A673 (cell line): Measurements from ENCODE around the gene TMEM161A.

Source experiments
- EZH2 ChIP-seq: fragments of 200-600 bp; sonication (generic); IDR thresholded peaks from 2 replicates; pipeline ENCODE4 v1.6.1; 2017; ENCODE audit warnings: borderline replicate concordance, low read depth, mild to moderate bottlenecking, mixed read lengths, antibody characterized with exemption, low read length; ENCODE audit not compliant: poor library complexity, severe bottlenecking
- TF ChIP-seq, protein P1 (sequence below): fragments of 300-800, 200-600 bp; sonication (generic); conservative IDR thresholded peaks from 2 replicates; pipeline ENCODE4 v1.5.1; 2017; ENCODE audit warnings: low read depth, mild to moderate bottlenecking, antibody characterized with exemption, low read length, moderate library complexity, mixed read lengths

DNA sequence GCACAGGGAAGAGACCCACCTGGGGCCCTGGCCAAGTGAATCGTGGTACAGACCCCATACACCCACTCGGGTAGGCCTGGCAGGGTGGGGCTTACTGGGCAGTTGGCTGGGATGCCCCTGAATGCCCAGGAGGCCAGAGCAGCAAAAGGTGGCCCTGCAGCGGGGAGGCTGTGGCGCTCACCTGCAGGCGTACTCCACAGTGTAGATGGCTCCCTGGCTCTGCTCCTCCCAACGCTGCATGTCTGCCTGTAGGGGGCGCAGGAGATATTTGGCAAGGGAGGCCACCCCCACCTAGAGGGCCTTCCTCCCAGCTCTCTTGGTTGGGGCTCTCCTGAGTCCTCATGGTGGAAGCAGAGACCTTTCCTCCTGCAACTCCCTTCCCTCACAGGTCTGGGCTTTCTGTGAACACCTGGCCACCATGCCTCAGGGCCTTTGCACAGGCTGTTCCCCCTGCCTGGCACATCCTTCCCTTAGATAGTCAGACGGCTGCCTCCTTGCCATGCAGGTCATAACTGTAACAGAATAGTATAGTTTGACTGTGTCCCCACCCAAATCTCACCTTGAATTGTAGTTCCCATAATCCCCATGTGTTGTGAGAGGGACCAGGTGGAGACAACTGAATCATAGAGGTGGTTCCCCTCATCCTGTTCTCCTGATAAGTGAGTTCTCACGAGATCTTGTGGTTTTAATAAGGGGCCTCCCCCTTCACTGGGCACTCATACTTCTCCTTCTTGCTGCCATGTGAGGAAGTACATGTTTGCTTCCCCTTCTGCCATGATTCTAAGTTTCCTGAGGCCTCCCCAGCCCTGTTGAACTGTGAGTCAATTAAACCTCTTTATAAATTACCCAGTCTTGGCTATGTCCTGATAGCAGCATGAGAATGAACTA, 47.8 kb upstream of the TMEM161A start:
- TF ChIP-seq, protein P1, sequence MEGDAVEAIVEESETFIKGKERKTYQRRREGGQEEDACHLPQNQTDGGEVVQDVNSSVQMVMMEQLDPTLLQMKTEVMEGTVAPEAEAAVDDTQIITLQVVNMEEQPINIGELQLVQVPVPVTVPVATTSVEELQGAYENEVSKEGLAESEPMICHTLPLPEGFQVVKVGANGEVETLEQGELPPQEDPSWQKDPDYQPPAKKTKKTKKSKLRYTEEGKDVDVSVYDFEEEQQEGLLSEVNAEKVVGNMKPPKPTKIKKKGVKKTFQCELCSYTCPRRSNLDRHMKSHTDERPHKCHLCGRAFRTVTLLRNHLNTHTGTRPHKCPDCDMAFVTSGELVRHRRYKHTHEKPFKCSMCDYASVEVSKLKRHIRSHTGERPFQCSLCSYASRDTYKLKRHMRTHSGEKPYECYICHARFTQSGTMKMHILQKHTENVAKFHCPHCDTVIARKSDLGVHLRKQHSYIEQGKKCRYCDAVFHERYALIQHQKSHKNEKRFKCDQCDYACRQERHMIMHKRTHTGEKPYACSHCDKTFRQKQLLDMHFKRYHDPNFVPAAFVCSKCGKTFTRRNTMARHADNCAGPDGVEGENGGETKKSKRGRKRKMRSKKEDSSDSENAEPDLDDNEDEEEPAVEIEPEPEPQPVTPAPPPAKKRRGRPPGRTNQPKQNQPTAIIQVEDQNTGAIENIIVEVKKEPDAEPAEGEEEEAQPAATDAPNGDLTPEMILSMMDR, result peak; percentile 87
- TF ChIP-seq EZH2, result no peak
